VCaP (cell line): ENCODE measurements around the gene MGAT4D.
A peak's percentile ranks its signal among the peaks of the same experiment; 100 is the strongest.
"Not testable (repeated sequence)": the region's sequence is repeated elsewhere in the genome, so short reads cannot be mapped to it uniquely, and the experiment has no call there.

Experiments
- H3K27ac ChIP-seq: fragments of 450-650 bp; 2 replicates; pipeline ENCODE4 v1.5.1; 2017
- CTCF ChIP-seq: fragments of 450-650 bp; conservative IDR thresholded peaks from 2 replicates; pipeline ENCODE4 v1.5.1; 2017; ENCODE audit warnings: mild to moderate bottlenecking, moderate library complexity

Gene MGAT4D

GRCh38 chr4:140497747-140498636, at the start of gene MGAT4D:
TSS of gene MGAT4D (minus strand) at chr4:140498293. CDS start at chr4:140498222, 71 bp downstream.
- no peak for TF ChIP-seq CTCF
- no peak within 1 kb of the TSS for H3K27ac ChIP-seq

DNA sequence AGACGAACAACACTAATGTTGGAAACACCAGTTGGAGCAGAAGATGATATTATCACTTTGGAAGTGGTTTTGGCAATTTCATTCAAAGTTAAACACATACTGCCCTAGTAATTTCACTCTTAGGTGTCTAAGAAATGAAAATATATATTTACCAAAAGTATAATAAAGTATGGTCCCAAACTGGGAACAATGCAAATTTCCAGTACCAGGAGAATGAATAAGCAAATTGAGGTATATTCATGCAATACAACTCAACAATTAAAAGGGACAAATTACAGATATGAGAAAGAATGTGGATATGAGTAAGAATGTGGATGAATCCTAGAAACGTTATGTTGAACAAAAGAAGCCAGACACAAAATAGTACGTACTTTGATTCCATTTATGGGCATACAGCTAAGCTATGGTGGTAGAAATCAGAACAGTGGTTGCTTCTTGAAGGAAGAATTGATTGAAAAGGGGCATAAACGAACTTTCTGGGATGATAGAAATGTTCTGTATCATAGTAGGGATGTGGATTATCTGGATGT, 35.9 kb upstream of the MGAT4D start:
- TF ChIP-seq CTCF, result no peak
- no peak overlapping the region for H3K27ac ChIP-seq

DNA sequence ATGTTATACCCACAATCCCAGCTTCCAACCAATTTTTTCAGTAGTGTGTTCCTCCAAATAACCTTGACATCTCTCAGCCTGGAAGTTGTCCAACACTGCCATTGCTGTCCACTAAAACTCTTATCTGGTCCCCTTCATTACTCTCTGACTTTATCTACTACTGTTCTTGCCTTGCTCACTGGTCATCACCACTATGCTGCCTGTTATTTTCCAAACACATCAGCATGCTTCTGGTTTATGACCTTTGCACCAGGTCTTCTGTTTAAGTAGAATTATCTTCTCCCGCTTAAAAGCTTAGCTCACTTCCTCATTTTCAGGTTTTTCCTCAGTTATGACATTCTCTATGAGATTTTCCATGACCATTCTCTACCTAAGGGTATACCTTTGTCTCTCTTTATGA, 31.3 kb upstream of the MGAT4D start:
- H3K27ac ChIP-seq, result no peak overlapping the region
- TF ChIP-seq CTCF, result no peak

DNA sequence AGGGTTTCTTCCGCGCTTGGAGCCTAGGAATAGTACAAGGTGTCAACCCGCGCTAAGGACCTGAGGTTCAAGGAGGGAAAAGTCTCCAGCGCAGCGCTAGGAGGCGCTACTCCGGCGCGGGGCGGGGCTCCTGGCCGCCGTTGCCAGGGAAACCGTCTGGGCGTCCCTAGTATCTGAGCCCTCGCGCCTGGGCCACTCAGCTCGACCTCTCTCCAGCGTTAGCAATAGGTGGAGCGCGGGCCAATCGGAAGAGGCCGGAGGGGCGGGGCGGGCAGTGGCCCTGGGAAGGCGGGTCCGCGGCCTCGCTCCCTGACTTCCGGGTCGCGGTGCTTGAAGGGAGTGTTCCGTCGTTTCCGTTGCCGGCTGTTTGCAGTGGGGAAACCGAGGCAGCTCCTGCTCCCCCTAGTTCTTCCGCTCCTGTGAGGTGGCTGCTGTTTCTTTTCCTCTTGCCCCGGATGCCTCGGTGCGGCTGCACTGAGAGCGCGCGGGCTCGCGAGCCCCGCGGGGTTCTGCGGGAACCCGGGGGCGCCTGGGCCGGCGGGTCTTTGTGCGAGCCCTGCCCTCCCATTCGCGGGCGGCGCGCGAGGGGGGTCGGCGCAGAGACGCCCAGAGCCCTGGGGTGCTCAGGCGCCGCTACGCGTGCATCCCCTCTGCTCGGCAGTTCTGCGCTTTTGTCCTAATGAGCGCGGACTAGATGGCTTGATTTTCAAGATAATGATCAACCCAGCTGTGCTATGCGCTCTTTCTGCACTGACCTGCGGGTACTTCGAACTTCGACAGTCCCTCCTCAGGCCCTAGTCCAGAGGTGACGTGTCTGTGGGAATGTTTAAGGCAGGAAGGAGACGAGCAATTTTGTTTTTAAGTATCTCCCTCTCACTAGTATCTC, 26.0 kb upstream of the MGAT4D start, which contains the start of gene ELMOD2:
ELMOD2 (plus strand) TSS at position 312 of the 886 bp plus-strand sequence. CDS start 1,261 bp downstream, outside the sequence.
- peak within 1 kb of the TSS; percentile 78 for H3K27ac ChIP-seq
- peak; percentile 96 for TF ChIP-seq CTCF

GRCh38 chr4:140523370-140523856, 25.3 kb upstream of the MGAT4D start:
- peak overlapping the region; percentile 78 for H3K27ac ChIP-seq
- no peak for TF ChIP-seq CTCF

DNA sequence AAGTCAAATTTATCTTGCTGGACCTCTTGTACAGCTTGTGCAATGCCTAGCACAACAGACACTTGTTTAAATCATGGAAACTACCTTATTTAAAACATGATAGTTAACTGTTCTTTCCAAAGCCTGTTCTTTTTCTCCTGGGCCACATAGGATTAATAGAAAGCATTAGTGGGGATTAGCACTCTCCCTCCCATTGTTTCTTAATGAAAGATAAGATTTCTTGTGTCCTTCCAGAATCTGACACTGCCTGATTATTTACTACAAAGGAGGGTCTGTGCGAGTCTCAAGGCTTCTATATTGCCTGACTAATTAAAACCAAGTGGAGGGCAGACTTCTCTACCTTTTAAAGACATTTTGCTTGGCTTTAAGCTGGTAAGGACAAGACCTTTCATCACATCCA, 17.3 kb upstream of the MGAT4D start:
- H3K27ac ChIP-seq, result no peak overlapping the region
- no peak for TF ChIP-seq CTCF

DNA sequence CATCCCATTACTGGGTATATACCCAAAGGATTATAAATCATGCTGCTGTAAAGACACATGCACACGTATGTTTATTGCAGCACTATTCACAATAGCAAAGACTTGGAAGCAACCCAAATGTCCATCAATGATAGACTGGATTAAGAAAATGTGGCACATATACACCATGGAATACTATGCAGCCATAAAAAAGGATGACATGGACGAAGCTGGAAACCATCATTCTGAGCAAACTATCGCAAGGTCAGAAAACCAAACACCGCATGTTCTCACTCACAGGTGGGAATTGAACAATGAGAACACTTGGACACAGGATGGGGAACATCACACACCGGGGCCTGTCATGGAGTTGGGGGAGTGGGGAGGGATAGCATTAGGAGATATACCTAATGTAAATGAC, 15.7 kb upstream of the MGAT4D start:
- not testable (repeated sequence) for H3K27ac ChIP-seq
